22Rv1 (cell line): ENCODE data around the gene MAPK11.

Source experiments
- H3K27ac ChIP-seq: fragments of 450-650 bp; 2 replicates; pipeline ENCODE4 v1.5.1; 2017
- ZFX ChIP-seq: fragments of 450-650 bp; IDR thresholded peaks from 2 replicates; pipeline ENCODE4 v1.6.1; 2017; ENCODE audit warnings: antibody characterized with exemption, borderline replicate concordance
- TF ChIP-seq, protein P1 (sequence below): fragments of 450-650 bp; IDR thresholded peaks from 2 replicates; pipeline ENCODE4 v1.5.1; 2017; ENCODE audit warnings: mild to moderate bottlenecking

MAPK11 gene

DNA sequence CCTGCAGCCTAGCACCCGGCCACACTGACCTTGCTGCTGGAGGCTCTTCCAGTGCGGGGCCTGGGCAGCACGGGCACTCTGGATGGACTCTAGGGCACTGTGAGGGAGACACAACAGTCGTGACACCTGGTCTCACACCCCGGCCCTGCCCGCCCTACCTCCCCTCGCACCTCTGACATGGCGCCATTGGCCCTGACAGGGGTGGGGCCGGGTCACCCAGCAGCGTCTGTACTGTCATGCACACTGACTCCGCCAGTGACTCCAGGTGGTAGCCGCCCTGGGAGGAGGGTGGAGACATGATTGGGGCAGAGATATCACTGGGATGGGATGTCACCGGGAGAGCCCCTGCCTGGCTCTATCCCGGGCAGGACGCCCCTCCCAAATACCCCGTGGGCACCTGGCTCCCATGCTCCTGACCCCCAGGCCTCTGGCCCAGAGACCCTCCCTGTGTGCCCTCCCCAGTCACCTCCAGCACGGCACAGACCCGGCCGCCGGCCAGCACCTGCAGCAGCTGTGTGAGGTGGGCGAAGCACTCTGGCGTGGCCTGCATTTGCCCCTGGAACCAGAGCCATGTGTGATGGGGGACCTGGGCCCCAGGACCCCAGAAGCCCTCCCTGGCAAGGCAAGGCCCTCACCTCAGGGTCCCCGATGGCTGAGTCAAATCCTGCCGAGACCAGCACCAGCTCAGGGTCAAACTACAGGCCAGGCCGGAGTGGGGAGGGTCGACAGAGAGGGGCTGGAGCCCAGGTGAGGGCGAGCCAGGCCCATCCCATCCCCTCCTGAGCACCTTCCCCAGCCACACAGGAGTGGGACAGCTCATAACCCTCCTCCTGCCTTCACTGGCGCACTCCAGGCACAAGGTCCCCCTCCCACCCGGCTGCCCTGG, 21.7 kb downstream of the MAPK11 start:
- TF ChIP-seq, protein P1, sequence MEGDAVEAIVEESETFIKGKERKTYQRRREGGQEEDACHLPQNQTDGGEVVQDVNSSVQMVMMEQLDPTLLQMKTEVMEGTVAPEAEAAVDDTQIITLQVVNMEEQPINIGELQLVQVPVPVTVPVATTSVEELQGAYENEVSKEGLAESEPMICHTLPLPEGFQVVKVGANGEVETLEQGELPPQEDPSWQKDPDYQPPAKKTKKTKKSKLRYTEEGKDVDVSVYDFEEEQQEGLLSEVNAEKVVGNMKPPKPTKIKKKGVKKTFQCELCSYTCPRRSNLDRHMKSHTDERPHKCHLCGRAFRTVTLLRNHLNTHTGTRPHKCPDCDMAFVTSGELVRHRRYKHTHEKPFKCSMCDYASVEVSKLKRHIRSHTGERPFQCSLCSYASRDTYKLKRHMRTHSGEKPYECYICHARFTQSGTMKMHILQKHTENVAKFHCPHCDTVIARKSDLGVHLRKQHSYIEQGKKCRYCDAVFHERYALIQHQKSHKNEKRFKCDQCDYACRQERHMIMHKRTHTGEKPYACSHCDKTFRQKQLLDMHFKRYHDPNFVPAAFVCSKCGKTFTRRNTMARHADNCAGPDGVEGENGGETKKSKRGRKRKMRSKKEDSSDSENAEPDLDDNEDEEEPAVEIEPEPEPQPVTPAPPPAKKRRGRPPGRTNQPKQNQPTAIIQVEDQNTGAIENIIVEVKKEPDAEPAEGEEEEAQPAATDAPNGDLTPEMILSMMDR, result no peak
- no peak for TF ChIP-seq ZFX
- H3K27ac ChIP-seq, result peak overlapping the region; percentile 92

- no peak for TF ChIP-seq ZFX
- TF ChIP-seq, protein P1, result no peak
- H3K27ac ChIP-seq, result peak overlapping the region; percentile 92
Observed at GRCh38 chr22:50247748-50248147, 22.4 kb downstream of the MAPK11 start.

DNA sequence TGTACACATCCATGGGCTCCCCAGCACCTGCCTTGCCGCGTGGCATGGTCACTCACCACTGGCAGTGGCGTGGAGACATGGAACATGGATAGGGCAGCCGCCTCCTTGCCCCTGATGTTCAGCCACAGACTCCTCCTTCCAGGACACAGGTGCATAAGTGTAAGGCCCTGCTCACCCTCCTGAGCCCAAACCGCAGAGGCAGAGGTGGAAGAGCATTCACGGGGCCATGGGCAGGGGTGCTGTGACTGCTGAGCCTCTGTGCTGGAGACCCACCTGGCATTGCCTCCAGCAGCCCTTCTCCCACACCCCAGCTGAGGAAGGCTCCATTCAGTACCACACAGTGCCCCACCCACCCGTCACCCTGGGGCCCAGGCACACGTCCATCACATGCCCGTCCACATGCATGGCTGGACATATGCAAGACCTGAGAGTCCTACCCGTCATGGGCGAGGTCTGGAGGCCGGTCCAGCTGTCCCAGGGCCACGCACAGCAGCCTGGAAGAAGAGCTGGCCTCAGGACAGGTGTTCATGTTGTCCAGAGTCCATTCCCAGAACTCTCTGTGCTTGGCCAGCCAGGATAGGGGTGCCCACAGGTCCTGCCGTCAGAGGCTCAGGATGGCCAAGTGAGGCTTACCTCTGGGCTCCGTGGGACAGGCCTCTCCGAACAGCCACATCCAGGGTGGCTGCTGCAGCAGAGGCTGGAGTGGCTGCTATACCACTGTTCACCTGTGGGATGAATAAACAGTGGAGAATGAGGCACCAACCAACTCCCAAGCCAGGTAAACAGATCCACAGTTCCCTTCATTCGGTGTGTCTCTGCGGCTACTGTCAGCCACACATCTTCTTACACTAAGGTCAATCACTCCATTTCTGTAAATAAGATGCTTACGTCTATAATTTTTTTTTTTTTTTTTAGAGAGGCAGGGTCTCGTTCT, 23.7 kb downstream of the MAPK11 start:
- TF ChIP-seq ZFX, result no peak
- TF ChIP-seq, protein P1, result peak; percentile 20
- peak overlapping the region; percentile 92 for H3K27ac ChIP-seq

- TF ChIP-seq ZFX, result no peak
- TF ChIP-seq, protein P1, result no peak
- peak overlapping the region; percentile 92 for H3K27ac ChIP-seq
Observed at GRCh38 chr22:50245214-50246072, 24.7 kb downstream of the MAPK11 start.

DNA sequence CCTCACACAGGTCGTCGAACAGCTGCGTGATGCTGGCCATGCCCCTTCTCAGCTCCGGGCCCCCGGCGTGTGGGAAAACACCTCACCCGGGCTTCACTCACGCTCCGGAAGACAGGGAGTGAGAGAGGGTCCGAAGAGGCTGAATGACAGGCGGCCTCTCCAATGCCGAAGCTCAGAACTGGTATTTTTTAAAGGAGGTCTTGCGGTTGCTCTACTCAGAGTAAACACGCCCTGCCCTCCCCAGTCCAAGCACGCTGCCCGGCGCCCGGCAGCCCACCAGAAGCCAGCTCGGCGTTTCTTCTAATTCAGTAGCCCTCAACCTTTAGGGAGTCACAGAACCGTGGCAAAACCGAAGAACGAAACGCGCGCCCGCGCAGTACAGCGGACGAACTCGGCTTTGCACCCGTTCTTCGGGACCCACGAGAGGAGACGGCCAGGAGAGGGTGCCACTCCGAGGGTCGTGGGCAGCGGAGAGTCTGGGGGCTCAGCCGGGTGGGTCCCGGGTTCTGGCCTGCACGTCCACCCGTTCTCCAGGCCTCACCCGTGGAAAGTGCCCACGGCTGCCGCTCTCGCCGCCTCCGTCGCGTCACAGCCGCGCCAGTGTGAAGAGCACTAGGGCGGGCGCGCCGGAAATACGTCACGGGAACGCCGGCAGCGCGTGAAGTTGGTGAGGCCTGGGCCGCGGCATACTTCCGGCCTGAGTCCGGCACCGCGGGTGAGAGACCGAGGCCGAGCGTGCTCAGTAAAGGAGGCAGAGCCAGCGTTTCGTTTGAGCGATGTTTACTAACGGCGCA, 25.6 kb downstream of the MAPK11 start, which contains the start of gene TUBGCP6:
TSS of gene TUBGCP6 (minus strand) at position 604 of the 794 bp plus-strand sequence. CDS start at position 40, 564 bp downstream.
- H3K27ac ChIP-seq, result peak within 1 kb of the TSS; percentile 92
- TF ChIP-seq, protein P1, result peak; percentile 14; the same call in 1 of the 2 replicates
- TF ChIP-seq ZFX, result no peak
